Activated naive CD4-positive, alpha-beta T cell treated with anti-CD3 and anti-CD28 coated beads, Interleukin-2, amount 50 U/mL, for 24 hours (primary cell): ENCODE measurements around the gene KDM4D.

ENCODE experiments used
- H3K27ac Mint-ChIP-seq: one replicate; pipeline ENCODE4 v1.8.0; 2021; ENCODE audit warnings: mild to moderate bottlenecking, mixed read lengths
- H3K27me3 Mint-ChIP-seq: one replicate; pipeline ENCODE4 v1.8.0; 2021; ENCODE audit warnings: mixed read lengths
- H3K36me3 Mint-ChIP-seq: one replicate; pipeline ENCODE4 v1.8.0; 2021; ENCODE audit warnings: mixed read lengths
- H3K4me1 Mint-ChIP-seq: one replicate; pipeline ENCODE4 v1.8.0; 2021; ENCODE audit warnings: mixed read lengths
- H3K4me3 Mint-ChIP-seq: one replicate; pipeline ENCODE4 v1.8.0; 2021; ENCODE audit warnings: mild to moderate bottlenecking, mixed read lengths
- H3K9me3 Mint-ChIP-seq: one replicate; pipeline ENCODE4 v1.8.0; 2021; ENCODE audit warnings: mixed read lengths

KDM4D gene

GRCh38 chr11:95042239-95042638 is 68.7 kb downstream of the KDM4D start:
- Mint-ChIP-seq H3K27me3 (peaks cover 20% of the 10 kb centered on the region), H3K36me3 (peaks cover 5% of the 10 kb centered on the region), H3K27ac (no peak overlapping the region), H3K4me1 (no peaks in the 10 kb centered on the region), H3K9me3 (no peaks in the 10 kb centered on the region), H3K4me3 (no peak overlapping the region)

GRCh38 chr11:95042906-95043305 is 69.4 kb downstream of the KDM4D start:
- H3K27me3 Mint-ChIP-seq, result peaks cover 20% of the 10 kb centered on the region
- H3K4me3 Mint-ChIP-seq, result no peak overlapping the region
- no peaks in the 10 kb centered on the region for H3K4me1 Mint-ChIP-seq
- H3K27ac Mint-ChIP-seq, result no peak overlapping the region
- H3K9me3 Mint-ChIP-seq, result no peaks in the 10 kb centered on the region
- H3K36me3 Mint-ChIP-seq, result peaks cover 5% of the 10 kb centered on the region

GRCh38 chr11:95044010-95044409 is 70.5 kb downstream of the KDM4D start:
- H3K36me3 Mint-ChIP-seq, result peaks cover 2% of the 10 kb centered on the region
- H3K27me3 Mint-ChIP-seq, result peaks cover 16% of the 10 kb centered on the region
- no peaks in the 10 kb centered on the region for H3K4me1 Mint-ChIP-seq
- no peak overlapping the region for H3K27ac Mint-ChIP-seq
- H3K9me3 Mint-ChIP-seq, result no peaks in the 10 kb centered on the region
- no peak overlapping the region for H3K4me3 Mint-ChIP-seq

- Mint-ChIP-seq H3K27ac (no peak overlapping the region), H3K4me1 (no peaks in the 10 kb centered on the region), H3K36me3 (no peaks in the 10 kb centered on the region), H3K9me3 (no peaks in the 10 kb centered on the region), H3K4me3 (no peak overlapping the region), H3K27me3 (peaks cover 15% of the 10 kb centered on the region)
These were observed 72.3 kb downstream of the KDM4D start for GRCh38 chr11:95045812-95046211.
